IMR-90 (cell line): ENCODE data around the gene MTCL3.

ENCODE experiments used
- BHLHE40 ChIP-seq: fragments of 150-350 bp; IDR thresholded peaks from 2 replicates; pipeline ENCODE4 v1.6.1; 2016; ENCODE audit warnings: mild to moderate bottlenecking, low read depth, low read length
- FOS ChIP-seq: fragments of 150-350 bp; IDR thresholded peaks from 2 replicates; pipeline ENCODE4 v1.6.1; 2016; ENCODE audit warnings: low read depth, low read length
- POLR2A ChIP-seq: IDR thresholded peaks from 2 replicates; pipeline ENCODE4 v1.6.1; 2012; ENCODE audit warnings: mild to moderate bottlenecking, low read depth, low read length
- RAD21 ChIP-seq: IDR thresholded peaks from 2 replicates; pipeline ENCODE4 v1.6.1; 2012; ENCODE audit warnings: low read length, improper control_type of control experiment
- RCOR1 ChIP-seq: IDR thresholded peaks from 2 replicates; pipeline ENCODE4 v1.6.1; 2012; ENCODE audit warnings: mild to moderate bottlenecking, low read length, improper control_type of control experiment; ENCODE audit not compliant: insufficient replicate concordance
- TF ChIP-seq, protein P1 (sequence below): conservative IDR thresholded peaks from 2 replicates; pipeline ENCODE4 v1.5.1; 2012; ENCODE audit warnings: mild to moderate bottlenecking, low read depth, low read length, improper control_type of control experiment
- TF ChIP-seq, protein P2 (sequence below): fragments of 150-350 bp; IDR thresholded peaks from 2 replicates; pipeline ENCODE4 v1.6.1; 2017; ENCODE audit warnings: mild to moderate bottlenecking, antibody characterized with exemption, low read length, low read depth

DNA sequence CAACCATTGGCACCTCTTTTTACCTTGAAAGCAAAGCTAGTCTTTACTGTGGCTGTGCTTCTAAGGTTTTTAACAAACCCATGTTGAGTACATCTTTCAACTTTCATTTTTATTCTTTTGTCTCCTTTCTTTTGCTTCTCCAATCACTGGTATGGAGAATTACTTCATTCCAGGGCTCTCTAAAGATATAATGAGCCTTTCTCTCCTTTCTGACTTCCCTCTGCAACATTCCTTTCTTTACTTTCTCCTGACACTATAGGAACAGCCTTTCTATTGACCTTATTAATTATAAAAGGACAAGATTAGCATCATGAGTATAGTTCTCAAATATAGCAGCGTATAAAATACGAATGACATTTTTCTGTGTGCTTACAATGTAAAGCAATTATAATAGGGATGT, 36.8 kb downstream of the MTCL3 start:
- TF ChIP-seq RCOR1 (no peak), POLR2A (no peak), BHLHE40 (no peak), RAD21 (no peak), FOS (no peak)
- TF ChIP-seq, protein P1, sequence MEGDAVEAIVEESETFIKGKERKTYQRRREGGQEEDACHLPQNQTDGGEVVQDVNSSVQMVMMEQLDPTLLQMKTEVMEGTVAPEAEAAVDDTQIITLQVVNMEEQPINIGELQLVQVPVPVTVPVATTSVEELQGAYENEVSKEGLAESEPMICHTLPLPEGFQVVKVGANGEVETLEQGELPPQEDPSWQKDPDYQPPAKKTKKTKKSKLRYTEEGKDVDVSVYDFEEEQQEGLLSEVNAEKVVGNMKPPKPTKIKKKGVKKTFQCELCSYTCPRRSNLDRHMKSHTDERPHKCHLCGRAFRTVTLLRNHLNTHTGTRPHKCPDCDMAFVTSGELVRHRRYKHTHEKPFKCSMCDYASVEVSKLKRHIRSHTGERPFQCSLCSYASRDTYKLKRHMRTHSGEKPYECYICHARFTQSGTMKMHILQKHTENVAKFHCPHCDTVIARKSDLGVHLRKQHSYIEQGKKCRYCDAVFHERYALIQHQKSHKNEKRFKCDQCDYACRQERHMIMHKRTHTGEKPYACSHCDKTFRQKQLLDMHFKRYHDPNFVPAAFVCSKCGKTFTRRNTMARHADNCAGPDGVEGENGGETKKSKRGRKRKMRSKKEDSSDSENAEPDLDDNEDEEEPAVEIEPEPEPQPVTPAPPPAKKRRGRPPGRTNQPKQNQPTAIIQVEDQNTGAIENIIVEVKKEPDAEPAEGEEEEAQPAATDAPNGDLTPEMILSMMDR: no peak
- TF ChIP-seq, protein P2, sequence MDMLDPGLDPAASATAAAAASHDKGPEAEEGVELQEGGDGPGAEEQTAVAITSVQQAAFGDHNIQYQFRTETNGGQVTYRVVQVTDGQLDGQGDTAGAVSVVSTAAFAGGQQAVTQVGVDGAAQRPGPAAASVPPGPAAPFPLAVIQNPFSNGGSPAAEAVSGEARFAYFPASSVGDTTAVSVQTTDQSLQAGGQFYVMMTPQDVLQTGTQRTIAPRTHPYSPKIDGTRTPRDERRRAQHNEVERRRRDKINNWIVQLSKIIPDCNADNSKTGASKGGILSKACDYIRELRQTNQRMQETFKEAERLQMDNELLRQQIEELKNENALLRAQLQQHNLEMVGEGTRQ: no peak
